IPS DF 19.7 (cell line): ENCODE data around the gene MAST4.
"Not testable (repeated sequence)": the region's sequence is repeated elsewhere in the genome, so short reads cannot be mapped to it uniquely, and the experiment has no call there.

Experiments used
- DNase-seq: peaks from one replicate; pipeline ENCODE4 v3.0.0-alpha.2; 2013; ENCODE audit warnings: low read depth, low spot score

The MAST4 gene

DNA sequence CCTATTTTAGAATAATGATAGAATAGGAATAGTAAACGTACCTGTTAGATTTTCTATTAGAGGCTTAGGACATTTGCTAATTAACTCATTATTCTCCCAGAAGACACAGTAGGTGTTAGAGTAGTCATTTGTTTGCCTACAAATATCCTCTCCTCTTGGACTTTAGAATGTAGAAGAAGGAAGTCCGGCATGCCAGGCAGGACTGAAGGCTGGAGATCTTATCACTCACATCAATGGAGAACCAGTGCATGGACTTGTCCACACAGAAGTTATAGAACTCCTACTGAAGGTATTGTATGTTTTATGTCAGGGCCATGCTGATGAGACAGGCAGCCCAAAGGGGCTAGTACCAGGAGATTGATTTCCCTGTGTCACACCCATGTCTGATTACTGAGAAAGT, 557.1 kb downstream of the MAST4 start:
- no peak for DNase-seq

GRCh38 chr5:67154556-67155206, 558.5 kb downstream of the MAST4 start:
- DNase-seq: no peak

GRCh38 chr5:67156976-67157583, 560.9 kb downstream of the MAST4 start:
- no peak for DNase-seq

DNA sequence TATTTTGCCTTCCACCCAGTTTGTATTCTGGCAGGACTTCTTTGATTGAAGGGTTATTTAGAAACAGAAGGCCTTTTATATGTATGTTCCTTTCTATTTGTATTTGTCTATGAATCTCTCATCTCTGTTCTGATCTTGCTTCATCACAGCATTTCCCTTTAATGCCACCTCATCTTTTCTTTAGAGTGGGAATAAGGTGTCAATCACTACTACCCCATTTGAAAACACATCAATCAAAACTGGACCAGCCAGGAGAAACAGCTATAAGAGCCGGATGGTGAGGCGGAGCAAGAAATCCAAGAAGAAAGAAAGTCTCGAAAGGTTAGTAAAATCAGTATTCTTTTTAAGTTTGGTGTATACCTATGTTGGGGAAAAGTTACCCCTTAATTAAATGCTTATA, 564.1 kb downstream of the MAST4 start:
- no peak for DNase-seq

DNA sequence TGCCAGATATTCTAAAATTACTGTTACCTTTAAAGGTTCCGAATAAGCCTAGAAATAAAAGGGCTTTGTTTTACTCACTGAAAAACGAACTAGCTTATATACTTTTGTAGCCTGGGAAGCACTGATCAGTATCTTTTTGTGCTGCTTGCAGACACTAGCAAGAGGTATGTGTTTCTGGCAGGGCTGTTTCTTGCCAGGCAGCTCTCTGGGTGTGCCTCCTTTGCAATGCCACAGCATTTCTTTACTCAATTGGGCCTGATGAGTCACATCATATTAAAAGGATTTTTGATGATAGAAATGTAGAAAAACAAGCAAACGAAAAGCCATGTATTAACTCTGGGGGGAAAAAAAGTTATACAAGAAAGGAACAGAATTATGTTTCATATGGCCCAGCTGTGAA, 564.8 kb downstream of the MAST4 start:
- DNase-seq: no peak

DNA sequence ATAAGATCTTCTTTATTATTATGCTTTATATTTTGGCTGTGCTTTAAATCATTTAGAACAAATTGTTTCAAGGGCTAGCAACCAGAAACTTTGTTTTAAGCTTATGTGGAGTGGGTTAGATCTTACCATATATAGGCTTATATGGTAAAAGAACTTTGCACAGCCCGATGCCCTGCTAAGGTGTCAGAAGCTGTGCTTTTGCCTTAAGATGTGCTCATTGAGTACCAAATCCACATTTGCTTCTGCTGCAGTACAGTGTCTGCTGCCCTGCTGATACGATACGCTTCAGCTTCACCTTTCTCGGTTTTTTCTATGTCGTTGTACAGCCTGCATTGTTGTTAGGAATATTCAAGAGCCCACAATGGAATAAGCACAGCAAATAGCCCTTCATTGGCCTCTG, 565.6 kb downstream of the MAST4 start:
- DNase-seq: no peak

DNA sequence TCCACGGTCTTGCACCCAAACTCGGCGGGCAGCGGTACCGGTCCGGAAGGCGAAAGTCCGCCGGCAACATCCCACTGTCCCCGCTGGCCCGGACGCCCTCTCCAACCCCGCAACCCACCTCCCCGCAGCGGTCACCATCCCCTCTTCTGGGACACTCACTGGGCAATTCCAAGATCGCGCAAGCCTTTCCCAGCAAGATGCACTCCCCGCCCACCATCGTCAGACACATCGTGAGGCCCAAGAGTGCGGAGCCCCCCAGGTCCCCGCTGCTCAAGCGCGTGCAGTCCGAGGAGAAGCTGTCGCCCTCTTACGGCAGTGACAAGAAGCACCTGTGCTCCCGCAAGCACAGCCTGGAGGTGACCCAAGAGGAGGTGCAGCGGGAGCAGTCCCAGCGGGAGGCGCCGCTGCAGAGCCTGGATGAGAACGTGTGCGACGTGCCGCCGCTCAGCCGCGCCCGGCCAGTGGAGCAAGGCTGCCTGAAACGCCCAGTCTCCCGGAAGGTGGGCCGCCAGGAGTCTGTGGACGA, 567.1 kb downstream of the MAST4 start:
- DNase-seq: no peak

- DNase-seq: no peak
These were observed 567.8 kb downstream of the MAST4 start for GRCh38 chr5:67163863-67164595.

GRCh38 chr5:67164856-67165525, 568.8 kb downstream of the MAST4 start:
- DNase-seq: no peak

- DNase-seq: peak; percentile 52
These were observed 569.6 kb downstream of the MAST4 start for GRCh38 chr5:67165526-67166459.

GRCh38 chr5:67166460-67167285, 570.5 kb downstream of the MAST4 start:
- no peak for DNase-seq

DNA sequence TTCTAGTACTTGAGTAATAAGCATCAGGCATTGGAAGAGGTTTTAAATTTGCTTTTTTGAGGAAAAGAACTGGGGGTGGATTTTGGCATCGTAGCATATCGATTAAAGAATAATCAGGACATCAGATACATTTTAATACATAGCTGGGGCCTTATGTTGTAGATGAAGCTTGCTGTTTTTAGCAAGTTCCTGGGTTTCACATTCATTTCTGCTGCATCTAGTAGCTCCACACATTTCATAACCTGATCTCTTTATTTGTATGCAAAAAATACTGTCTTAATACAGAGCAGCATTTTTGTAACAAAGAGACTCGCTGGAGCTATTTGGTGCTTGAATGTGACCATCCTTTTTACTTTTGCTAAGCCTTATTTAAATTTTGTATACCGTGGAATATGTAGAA, 571.9 kb downstream of the MAST4 start:
- DNase-seq: no peak

DNA sequence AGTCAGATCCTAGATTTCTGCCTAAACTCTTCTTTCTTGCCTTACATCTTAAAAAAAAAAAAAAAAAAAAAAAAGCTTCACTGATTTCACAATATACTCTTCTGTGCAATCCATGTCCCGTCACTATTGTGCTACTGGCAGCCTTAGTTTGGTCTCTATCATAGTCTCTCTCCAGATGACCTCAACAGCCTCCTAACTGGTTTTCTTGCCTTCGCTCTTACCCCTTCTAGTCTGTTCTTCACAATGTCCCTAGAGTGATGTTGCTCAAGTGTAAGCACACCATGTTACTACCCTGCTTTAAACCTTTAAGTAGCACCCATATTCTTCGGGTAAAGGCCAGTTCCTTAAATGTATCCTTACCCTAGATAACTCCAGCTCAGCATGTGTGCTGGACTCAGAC, 574.6 kb downstream of the MAST4 start:
- no peak for DNase-seq

- not testable (repeated sequence) for DNase-seq
These were observed 577.2 kb downstream of the MAST4 start for GRCh38 chr5:67173351-67173750.

- no peak for DNase-seq
These were observed 577.8 kb downstream of the MAST4 start for GRCh38 chr5:67173959-67174358.

DNA sequence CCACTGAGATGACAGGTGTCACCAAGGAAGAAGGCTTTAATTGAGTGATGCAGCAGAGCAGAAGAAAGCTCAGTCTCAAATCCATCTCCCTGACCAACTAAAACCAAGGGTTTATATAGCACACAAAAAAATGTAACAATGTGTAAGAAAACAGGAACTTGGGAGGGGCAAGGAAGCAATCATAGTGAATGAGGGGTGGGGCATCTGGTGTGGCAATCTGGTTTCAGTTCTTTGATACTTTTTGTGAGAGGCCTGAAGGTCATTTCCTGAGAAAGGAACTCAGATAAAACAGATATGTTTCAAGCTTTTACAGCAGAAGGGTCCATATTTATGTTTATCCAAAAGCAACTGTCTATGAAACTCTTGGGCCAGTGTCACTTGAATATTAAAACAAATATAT, 580.7 kb downstream of the MAST4 start:
- no peak for DNase-seq

DNA sequence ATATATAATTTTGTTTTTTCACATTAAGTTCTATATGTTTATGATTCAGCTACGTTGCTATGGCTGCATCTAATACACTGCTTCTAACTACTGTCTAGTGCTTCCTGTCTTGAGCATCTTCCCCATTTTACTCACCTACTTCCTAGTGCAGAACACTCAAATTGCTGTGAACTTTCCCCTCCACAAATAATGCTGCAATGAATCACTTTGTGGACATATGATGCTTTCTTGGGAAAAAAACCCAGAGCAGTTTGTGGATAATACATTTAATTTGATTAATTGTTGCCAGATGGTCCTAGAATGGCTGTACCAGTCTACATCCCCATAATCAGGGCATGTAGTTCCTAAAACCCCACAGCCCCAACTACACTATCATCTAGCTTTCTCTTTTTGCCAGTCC, 581.9 kb downstream of the MAST4 start:
- no peak for DNase-seq

GRCh38 chr5:67178966-67179365, 582.8 kb downstream of the MAST4 start:
- DNase-seq: no peak

DNA sequence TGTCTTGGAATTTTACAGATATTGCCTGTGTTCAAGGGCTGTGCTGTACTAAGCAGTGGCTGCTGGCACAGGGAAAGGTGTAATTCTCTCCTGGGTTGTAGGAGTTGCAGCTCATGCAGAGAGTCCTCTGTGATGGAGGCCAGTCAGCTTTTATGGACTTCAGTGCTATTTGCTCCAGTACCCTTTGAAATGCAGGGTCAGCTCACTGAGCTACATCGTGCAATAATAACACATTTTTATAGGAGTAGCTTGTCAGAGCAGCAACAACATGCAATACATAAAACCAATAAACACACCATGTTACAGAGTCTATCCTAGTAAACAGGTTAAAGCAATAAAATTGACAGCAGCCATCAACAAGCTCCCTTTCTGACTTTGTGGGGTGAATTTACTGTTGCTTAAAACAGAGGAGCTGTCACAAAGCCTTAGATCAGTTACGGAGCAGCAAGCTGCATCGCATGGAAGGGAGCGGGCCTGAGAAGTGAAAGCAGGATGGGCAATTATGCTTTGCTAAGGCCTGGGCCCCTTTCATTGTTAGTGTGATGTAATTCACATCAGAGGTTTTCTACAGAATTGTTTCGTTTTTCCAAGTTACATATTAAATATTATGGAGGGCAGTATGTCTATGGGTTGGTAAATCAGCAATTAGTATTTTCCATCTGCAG, 583.6 kb downstream of the MAST4 start:
- DNase-seq: no peak
